Stimulated activated CD8-positive, alpha-beta memory T cell treated with anti-CD3 and anti-CD28 coated beads, Interleukin-4, amount 100 ng/mL, for 1 hour (primary cell): ENCODE results near the gene KLF4.

ENCODE experiments used
- DNase-seq, 2 donors: peaks; one replicate each; pipeline ENCODE4 v3.0.0-alpha.2; 2020; ENCODE audit warnings: low read depth in 2 of 2, low spot score in 1 of 2

Gene KLF4

GRCh38 chr9:107488375-107489143, 1.0 kb downstream of the KLF4 start:
- no peak for DNase-seq

DNA sequence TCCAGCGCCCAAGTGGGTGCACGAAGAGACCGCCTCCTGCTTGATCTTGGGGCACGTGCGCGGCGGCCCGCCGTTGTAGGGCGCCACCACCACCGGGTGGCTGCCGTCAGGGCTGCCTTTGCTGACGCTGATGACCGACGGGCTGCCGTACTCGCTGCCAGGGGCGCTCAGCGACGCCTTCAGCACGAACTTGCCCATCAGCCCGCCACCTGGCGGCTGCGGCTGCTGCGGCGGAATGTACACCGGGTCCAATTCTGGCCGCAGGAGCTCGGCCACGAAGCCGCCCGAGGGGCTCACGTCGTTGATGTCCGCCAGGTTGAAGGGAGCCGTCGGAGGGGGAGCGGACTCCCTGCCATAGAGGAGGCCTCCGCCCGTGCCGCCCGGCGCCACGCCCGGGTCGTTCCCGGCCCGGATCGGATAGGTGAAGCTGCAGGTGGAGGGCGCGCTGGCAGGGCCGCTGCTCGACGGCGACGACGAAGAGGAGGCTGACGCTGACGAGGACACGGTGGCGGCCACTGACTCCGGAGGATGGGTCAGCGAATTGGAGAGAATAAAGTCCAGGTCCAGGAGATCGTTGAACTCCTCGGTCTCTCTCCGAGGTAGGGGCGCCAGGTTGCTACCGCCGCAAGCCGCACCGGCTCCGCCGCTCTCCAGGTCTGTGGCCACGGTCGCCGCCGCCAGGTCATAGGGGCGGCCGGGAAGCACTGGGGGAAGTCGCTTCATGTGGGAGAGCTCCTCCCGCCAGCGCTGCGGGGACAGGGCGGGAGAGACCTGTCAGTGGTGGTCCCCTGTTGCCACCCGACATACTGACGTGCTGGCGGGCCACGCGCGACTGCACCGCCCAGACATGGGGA, 1.8 kb downstream of the KLF4 start:
- DNase-seq = no peak

DNA sequence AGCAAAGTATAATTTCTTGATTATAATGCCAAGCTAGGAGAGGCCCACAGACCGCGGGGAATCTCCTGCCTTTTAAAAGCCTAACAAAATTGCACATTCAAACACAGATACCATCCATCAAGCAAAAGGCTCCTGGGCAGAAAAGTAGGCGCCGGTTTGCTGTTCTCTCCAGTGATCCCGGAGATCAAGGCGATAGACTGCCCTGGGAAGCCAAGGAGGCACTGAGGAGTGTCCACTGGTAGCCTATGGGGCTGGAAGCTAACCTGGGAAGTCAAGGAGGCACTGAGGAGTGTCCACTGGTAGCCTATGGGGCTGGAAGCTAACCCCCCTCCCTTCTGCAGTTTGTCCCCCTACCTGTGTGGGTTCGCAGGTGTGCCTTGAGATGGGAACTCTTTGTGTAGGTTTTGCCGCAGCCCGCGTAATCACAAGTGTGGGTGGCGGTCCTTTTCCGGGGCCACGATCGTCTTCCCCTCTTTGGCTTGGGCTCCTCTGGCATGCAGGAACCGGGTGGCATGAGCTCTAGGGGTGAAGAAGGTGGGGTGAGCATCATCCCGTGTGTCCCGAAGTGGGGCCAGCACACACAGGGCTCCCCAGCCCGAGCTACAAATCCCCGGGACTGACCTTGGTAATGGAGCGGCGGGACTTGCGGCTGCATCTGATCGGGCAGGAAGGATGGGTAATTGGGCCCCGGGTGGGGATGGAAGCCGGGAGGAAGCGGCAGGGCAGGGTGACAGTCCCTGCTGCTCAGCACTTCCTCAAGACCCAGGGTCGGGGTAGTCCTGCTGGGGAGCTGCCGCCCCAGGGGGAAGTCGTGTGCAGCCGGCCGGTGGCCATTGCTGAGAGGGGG, 2.7 kb downstream of the KLF4 start:
- DNase-seq = no peak

GRCh38 chr9:107485458-107486043, 4.0 kb downstream of the KLF4 start:
- no peak for DNase-seq

DNA sequence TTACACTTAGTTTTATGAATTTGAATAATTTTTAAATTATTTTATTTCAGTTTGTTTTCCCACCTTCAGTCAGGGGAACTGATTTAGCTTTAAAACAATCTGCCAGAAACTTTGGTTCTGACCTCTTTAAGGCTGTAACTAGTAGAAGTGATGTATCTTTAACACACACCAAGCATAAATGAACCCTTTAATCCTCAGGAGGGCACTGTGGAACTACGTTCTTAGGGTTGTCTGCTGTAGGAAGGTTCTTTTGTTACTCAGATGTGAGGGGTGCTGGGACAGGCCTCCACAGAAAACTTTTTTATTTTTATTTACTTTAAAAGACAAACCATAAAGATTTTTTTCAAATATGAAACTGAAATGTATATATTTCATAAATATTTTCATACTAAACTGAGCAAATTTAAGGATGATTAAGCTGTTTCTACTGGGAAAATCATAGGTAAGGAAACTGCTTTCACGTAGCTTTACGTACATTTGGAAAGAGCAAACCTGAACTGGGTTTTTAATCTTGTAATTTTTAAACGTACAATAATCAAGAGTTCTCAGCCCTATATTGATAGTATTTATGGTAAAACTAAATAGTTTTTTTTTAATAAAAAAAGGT, 5.3 kb downstream of the KLF4 start:
- no peak for DNase-seq

DNA sequence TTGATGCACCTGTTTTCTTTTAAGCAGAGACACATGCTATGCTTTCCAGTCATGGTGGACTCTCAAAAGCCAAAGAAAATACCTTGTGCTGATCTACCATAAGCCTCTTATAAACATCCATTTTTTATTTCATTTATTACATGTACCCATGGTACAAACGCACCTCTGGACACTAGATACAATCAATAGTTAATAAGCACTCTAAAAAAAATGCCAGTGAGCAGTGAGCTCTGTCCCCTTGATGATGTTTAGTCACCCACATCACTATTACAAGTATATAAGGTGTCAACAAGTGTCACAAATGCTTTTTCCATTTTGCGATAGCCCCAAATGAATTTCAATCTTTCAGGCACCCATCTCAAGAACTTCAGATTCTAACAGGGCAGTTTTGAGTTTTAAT, 5.9 kb downstream of the KLF4 start:
- DNase-seq = no peak

GRCh38 chr9:107481035-107481434, 8.5 kb downstream of the KLF4 start:
- DNase-seq = no peak

- no peak for DNase-seq
Measured at GRCh38 chr9:107480386-107480789, 9.2 kb downstream of the KLF4 start.

- DNase-seq = no peak
Measured at GRCh38 chr9:107478805-107479204, 10.8 kb downstream of the KLF4 start.

- no peak for DNase-seq
Measured at GRCh38 chr9:107474124-107474523, 15.4 kb downstream of the KLF4 start.

DNA sequence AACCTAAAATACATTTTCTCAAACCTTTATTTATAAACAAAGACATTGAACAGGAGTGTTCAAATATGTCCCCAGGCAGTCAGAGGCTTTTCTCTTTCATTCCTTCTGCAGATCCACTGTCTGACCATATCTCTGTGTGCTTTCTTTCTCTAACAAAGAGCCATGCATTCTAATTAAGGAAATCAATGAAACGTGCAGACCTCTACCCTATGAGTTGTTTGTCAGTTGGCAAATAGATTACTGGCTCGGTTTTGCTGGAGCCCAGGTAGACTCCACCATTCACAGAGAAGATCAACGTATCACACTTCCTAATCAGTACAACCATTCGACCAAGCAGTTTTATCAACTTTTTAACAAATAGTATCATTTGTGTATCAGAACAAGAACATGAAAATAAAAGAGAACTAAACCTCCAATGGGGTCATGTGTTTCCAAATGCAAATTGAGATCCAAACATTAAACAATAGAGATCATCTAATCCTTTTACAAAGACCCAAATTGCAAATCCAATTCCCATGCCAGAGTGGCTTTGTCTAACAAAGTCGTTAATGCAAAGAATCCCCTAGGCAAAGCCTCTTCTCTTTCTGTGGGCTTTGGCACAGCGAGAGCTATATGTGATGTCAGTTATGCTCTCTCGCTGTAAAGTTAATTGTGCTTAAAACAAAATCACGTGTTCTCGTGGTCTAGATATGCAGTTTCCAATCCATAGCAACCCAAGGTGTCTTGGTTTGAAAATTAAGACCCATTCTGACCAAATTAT, 16.8 kb downstream of the KLF4 start:
- no peak for DNase-seq

DNA sequence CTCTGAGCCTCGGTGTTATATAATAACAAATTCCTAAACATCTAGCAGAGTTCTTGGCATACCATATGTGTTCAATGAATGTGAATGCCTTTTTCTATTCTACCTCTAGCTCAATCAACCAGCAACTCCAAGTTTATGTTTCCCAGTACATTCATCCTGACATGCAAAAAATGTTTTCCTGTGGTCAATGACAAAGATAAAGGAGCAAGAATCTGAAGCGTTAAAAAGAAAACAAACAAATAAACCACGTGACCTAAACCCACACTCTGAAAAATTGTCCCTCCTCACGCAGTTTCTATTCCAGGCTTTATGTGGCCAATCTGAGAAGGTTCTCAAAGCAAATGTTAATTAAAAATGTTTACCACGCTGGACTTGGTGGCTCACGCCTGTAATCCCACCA, 18.0 kb downstream of the KLF4 start:
- DNase-seq = no peak

DNA sequence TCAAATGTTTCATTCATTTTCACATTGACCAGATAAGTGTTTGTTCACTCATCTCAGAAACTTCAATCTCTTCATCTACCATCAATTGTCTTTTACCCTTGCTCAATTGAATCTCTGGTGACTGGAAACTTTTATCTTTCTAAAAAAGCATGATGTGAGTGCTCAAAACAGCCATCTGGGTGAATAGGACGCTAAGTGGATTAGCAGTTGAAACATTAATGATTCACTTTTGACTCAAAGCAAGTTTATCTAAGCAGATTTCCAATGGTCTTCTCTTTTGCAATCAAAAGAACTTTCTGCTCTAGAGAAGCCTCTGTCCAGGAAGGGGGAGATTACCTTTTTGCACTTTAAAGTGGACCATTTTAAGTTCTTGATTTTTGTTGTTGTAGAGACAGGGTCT, 22.2 kb downstream of the KLF4 start:
- no peak for DNase-seq

- DNase-seq = no peak
Measured at GRCh38 chr9:107466826-107467225, 22.7 kb downstream of the KLF4 start.

- no peak for DNase-seq
Measured at GRCh38 chr9:107465467-107466451, 23.8 kb downstream of the KLF4 start.

GRCh38 chr9:107464516-107464915, 25.1 kb downstream of the KLF4 start:
- no peak for DNase-seq

DNA sequence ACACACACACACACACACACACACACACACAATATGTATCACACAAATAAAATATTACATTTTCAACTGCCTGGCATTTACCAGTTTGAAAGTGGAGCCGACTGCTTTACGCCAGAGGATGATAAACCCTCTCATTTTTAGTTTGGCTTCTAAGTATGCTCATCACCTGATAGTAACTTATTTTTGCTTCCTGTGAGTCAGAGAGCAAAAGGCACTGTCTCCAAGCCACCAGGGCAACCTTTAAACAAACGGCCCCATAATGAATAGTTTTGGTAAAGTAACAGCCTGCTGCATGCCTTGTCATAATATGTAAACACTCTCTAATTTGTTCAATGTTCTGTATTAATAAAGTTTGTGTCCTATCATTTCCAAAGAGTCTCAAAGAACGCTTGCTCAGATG, 26.9 kb downstream of the KLF4 start:
- no peak for DNase-seq

GRCh38 chr9:107460153-107461023, 29.2 kb downstream of the KLF4 start:
- DNase-seq = no peak
